Naive thymus-derived CD8-positive, alpha-beta T cell (primary cell): Measurements from ENCODE around the gene CHST8. TPM values are rescaled to one million over a fixed set of nuclear protein-coding genes. Genes with fewer than 3 reads are reported as not detected.

Experiments used
- ATAC-seq, 2 donors: fragments of 150-1000 bp; cut with Tn5 transposase in 1 of 2; sonication (Bioruptor Pico), chemical (Tn5 transposase) in 1 of 2; 1 replicate in 1 of 2; 2 replicates in 1 of 2; pipeline ENCODE4 v1.10.0; 2021; ENCODE audit warnings: mild to moderate bottlenecking in 2 of 2, moderate library complexity in 2 of 2
- POLR2A ChIA-PET: fragments of 350-600 bp; sonication (Branson Sonifier 250); formaldehyde crosslinking; loops from one replicate; lab custom pipeline; 2021; ENCODE audit warnings: antibody characterized with exemption; lab: Charles Lee
- DNase-seq, 10 donors: peaks; one replicate each; pipeline versions ENCODE4 v3.0.0 to v3.0.0-alpha.2; 2020 to 2022
- H3K27ac Mint-ChIP-seq, 10 donors: one replicate each; pipeline ENCODE4 v1.8.0; 2020 to 2022; ENCODE audit warnings: mild to moderate bottlenecking in 10 of 10, mixed read lengths in 10 of 10, moderate library complexity in 4 of 10, inconsistent platforms in 1 of 10
- H3K27me3 Mint-ChIP-seq, 5 donors: one replicate each; pipeline ENCODE4 v1.8.0; 2021 to 2022; ENCODE audit warnings: mixed read lengths in 5 of 5
- H3K36me3 Mint-ChIP-seq, 3 donors: one replicate each; pipeline ENCODE4 v1.8.0; 2020 to 2022; ENCODE audit warnings: mixed read lengths in 3 of 3, mild to moderate bottlenecking in 2 of 3, inconsistent platforms in 1 of 3
- H3K4me1 Mint-ChIP-seq, 4 donors: one replicate each; pipeline ENCODE4 v1.8.0; 2021 to 2022; ENCODE audit warnings: mixed read lengths in 4 of 4
- H3K4me3 Mint-ChIP-seq, 10 donors: one replicate each; pipeline ENCODE4 v1.8.0; 2020 to 2022; ENCODE audit warnings: mild to moderate bottlenecking in 10 of 10, mixed read lengths in 10 of 10, moderate library complexity in 6 of 10, inconsistent platforms in 1 of 10
- H3K9me3 Mint-ChIP-seq, 9 donors: one replicate each; pipeline ENCODE4 v1.8.0; 2020 to 2022; ENCODE audit warnings: mixed read lengths in 9 of 9, mild to moderate bottlenecking in 3 of 9, inconsistent platforms in 1 of 9, moderate library complexity in 1 of 9
- polyA plus RNA-seq, 3 donors: library from polyadenylated mRNA; unstranded; fragments of 300-500 nt; fragmentation: Illumina TruSeq; gene quantifications; one replicate each; pipeline ENCODE4 v1.2.3, GENCODE V29; 2021
- total RNA-seq, 8 experiments: library from RNA in 2 of 8; stranded (reverse) in 2 of 8; gene quantifications; one replicate each; pipeline ENCODE4 v1.2.3 and lab custom pipeline; 2021 to 2026

CHST8 gene
- total RNA-seq (not detected), polyA plus RNA-seq (not detected), total RNA-seq (lab: John Stamatoyannopoulos, UW) (0 reads per million in 6 experiments)

- H3K4me3 Mint-ChIP-seq, result no peak within 1 kb of the TSS
These were observed at the start of gene CHST8 for GRCh38 chr19:33621811-33622504. CHST8 (plus strand) TSS chr19:33621953; CDS start chr19:33689262, 67,309 bp downstream.

GRCh38 chr19:33572929-33573328 lies 48.8 kb upstream of the CHST8 start:
- Mint-ChIP-seq H3K27me3 (peaks cover 15 to 61% (median 32%) of the 10 kb centered on the region in 5 donors), H3K4me3 (no peak overlapping the region), H3K27ac (no peak overlapping the region), H3K9me3 (peaks cover 6 to 41% (median 17%) of the 10 kb centered on the region in 9 donors), H3K36me3 (peaks cover 0 to 19% (median 0%) of the 10 kb centered on the region in 3 donors), H3K4me1 (no peaks in the 10 kb centered on the region)
- ATAC-seq, result no peak
- no peak for DNase-seq
- POLR2A ChIA-PET, result no interaction called here

More at GRCh38 chr19:33621811-33622504, at the start of gene CHST8:
- Mint-ChIP-seq H3K27me3 (peaks cover 24 to 58% (median 39%) of the 10 kb centered on the region in 5 donors), H3K27ac (no peak within 1 kb of the TSS), H3K36me3 (no peaks in the 10 kb centered on the region), H3K4me1 (peaks cover 0 to 3% (median under 1%) of the 10 kb centered on the region in 4 donors), H3K9me3 (no peaks in the 10 kb centered on the region)
- POLR2A ChIA-PET, result no interaction called here
- no peak for ATAC-seq
- DNase-seq, result no peak

GRCh38 chr19:33574824-33575223 lies 46.9 kb upstream of the CHST8 start:
- H3K4me1 Mint-ChIP-seq, result no peaks in the 10 kb centered on the region
- POLR2A ChIA-PET, result no interaction called here
- H3K4me3 Mint-ChIP-seq, result no peak overlapping the region
- DNase-seq, result no peak
- no peak for ATAC-seq
- H3K27ac Mint-ChIP-seq, result no peak overlapping the region
- H3K36me3 Mint-ChIP-seq, result peaks cover 0 to 19% (median 0%) of the 10 kb centered on the region in 3 donors
- H3K27me3 Mint-ChIP-seq, result peaks cover 8 to 54% (median 22%) of the 10 kb centered on the region in 5 donors
- H3K9me3 Mint-ChIP-seq, result peaks cover 6 to 41% (median 17%) of the 10 kb centered on the region in 9 donors

DNA sequence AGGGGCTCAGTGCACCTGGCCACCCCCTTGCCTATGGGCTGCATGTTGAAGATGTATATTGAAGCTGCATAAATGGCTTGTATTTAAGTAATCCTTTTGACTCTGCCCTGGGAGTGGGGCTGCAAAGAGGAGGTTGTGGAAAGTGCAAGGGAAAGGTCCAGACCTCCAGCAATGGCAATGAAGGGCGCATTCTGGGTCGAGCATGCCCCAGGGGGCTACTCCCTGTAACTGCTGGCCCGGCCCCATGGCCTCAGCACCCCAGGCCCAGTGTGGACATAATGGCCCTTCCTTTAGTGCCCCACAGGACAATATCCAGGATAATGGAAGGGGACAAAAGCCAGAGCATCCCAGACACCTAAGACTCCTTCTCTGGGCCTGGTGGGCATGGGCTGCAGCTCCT lies 43.1 kb upstream of the CHST8 start:
- peaks cover 4 to 50% (median 31%) of the 10 kb centered on the region in 5 donors for H3K27me3 Mint-ChIP-seq
- POLR2A ChIA-PET, result no interaction called here
- peaks cover 0 to 14% (median 0%) of the 10 kb centered on the region in 3 donors for H3K36me3 Mint-ChIP-seq
- H3K4me1 Mint-ChIP-seq, result no peaks in the 10 kb centered on the region
- no peak overlapping the region for H3K4me3 Mint-ChIP-seq
- H3K27ac Mint-ChIP-seq, result no peak overlapping the region
- no peak for ATAC-seq
- DNase-seq, result no peak
- H3K9me3 Mint-ChIP-seq, result peaks cover 6 to 27% (median 15%) of the 10 kb centered on the region in 9 donors

DNA sequence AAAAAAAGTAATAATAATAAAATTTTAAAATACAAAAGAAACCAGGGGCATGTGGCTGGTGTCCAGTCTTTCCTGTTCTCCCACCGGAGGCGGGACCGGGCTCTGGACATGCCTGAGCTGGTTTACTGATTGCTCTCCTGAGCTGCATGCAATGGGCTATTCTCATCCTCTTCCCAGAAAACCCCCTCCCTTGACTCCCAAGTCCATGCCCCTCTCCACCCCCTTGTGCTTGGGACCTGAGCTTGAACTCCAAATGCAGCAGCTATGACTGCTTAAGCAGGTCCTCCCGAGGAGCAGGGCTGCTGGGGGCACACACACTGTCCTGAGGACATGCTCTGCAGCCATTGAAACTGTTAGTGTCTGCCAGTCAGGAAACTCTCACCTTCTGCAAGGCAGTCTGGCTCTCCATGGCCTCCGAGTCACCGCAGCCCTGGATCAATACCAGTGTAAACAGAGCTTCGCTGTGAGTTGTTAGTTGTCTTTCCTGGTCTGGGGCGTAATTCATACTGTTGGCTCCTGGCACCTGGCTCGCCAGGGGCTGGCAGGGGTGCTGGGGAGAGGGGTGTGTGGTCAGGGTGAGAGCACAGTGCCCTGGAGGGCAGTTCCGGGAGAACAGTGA lies 41.6 kb upstream of the CHST8 start:
- Mint-ChIP-seq H3K4me1 (no peaks in the 10 kb centered on the region), H3K9me3 (peaks cover 0 to 12% (median under 1%) of the 10 kb centered on the region in 9 donors), H3K4me3 (no peak overlapping the region), H3K27ac (no peak overlapping the region), H3K27me3 (peaks cover 4 to 44% (median 26%) of the 10 kb centered on the region in 5 donors), H3K36me3 (no peaks in the 10 kb centered on the region)
- ATAC-seq (no peak), DNase-seq (no peak)
- POLR2A ChIA-PET, result no interaction called here

- Mint-ChIP-seq H3K27ac (no peak overlapping the region), H3K9me3 (peaks cover 0 to 9% (median 0%) of the 10 kb centered on the region in 9 donors), H3K4me3 (no peak overlapping the region), H3K4me1 (no peaks in the 10 kb centered on the region), H3K36me3 (no peaks in the 10 kb centered on the region), H3K27me3 (peaks cover 4 to 44% (median 26%) of the 10 kb centered on the region in 5 donors)
- ATAC-seq, result no peak
- no peak for DNase-seq
- POLR2A ChIA-PET, result no interaction called here
These were observed 41.1 kb upstream of the CHST8 start for GRCh38 chr19:33580645-33581037.

GRCh38 chr19:33582914-33583313 lies 38.8 kb upstream of the CHST8 start:
- H3K9me3 Mint-ChIP-seq, result peaks cover 0 to 19% (median 14%) of the 10 kb centered on the region in 9 donors
- H3K27me3 Mint-ChIP-seq, result peaks cover 4 to 44% (median 24%) of the 10 kb centered on the region in 5 donors
- no peak for DNase-seq
- H3K27ac Mint-ChIP-seq, result no peak overlapping the region
- peaks cover 0 to 12% (median 0%) of the 10 kb centered on the region in 3 donors for H3K36me3 Mint-ChIP-seq
- POLR2A ChIA-PET, result no interaction called here
- no peak for ATAC-seq
- no peak overlapping the region for H3K4me3 Mint-ChIP-seq
- no peaks in the 10 kb centered on the region for H3K4me1 Mint-ChIP-seq

GRCh38 chr19:33587150-33587549 lies 34.6 kb upstream of the CHST8 start:
- Mint-ChIP-seq H3K36me3 (peaks cover 0 to 23% (median 0%) of the 10 kb centered on the region in 3 donors), H3K27me3 (peaks cover 4 to 14% (median 7%) of the 10 kb centered on the region in 5 donors), H3K9me3 (peaks cover 0 to 44% (median 23%) of the 10 kb centered on the region in 9 donors), H3K27ac (no peak overlapping the region), H3K4me3 (no peak overlapping the region), H3K4me1 (no peaks in the 10 kb centered on the region)
- POLR2A ChIA-PET, result no interaction called here
- DNase-seq (no peak), ATAC-seq (no peak)

DNA sequence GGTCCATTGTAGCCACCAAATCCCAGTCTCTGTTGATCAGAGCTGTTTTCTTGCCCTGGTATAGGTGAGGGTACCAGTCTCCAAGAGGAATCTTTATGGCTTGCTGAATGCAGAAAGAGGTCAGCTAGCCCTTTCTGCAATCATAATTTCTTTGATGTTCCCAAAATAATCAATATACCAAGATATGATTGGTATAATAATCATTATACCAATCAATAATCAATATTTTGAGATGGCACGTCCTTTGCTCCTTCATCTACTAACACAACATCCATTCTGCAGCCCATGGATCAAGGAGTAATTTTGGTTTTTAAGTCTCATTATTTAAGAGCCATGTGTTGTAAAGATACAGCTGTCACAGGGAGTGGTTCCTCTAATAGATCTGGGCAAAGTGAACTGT lies 31.5 kb upstream of the CHST8 start:
- Mint-ChIP-seq H3K27ac (no peak overlapping the region), H3K4me1 (no peaks in the 10 kb centered on the region), H3K4me3 (no peak overlapping the region), H3K9me3 (peaks cover 8 to 57% (median 29%) of the 10 kb centered on the region in 9 donors), H3K36me3 (peaks cover 0 to 23% (median 0%) of the 10 kb centered on the region in 3 donors), H3K27me3 (peaks cover 6 to 24% (median 15%) of the 10 kb centered on the region in 5 donors)
- DNase-seq (no peak), ATAC-seq (no peak)
- POLR2A ChIA-PET, result no interaction called here

GRCh38 chr19:33595783-33596182 lies 26.0 kb upstream of the CHST8 start:
- Mint-ChIP-seq H3K4me3 (no peak overlapping the region), H3K27ac (no peak overlapping the region), H3K27me3 (peaks cover 19 to 59% (median 27%) of the 10 kb centered on the region in 5 donors), H3K4me1 (no peaks in the 10 kb centered on the region), H3K36me3 (peaks cover 0 to 14% (median 0%) of the 10 kb centered on the region in 3 donors), H3K9me3 (peaks cover 5 to 51% (median 19%) of the 10 kb centered on the region in 9 donors)
- ATAC-seq, result no peak
- DNase-seq, result no peak
- POLR2A ChIA-PET, result no interaction called here

DNA sequence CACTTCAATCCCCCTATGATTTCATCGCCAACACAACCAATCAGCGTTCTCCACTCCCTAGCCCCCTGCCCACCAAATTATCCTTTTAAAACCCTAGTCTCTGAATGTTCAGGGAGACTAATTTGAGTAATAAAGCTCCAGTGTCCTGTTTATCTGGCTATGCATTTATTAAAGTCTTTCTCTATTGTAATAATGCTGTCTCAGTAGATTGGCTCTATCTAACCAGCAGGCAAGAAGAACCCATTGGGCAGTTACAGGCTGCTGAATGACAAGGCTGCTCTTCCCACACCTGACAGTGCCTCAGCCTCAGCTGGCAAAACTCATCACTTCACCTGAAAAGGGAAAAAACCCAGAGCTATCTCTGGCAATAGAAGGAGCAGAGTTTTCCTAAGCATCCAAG lies 20.2 kb upstream of the CHST8 start:
- no peak for ATAC-seq

DNA sequence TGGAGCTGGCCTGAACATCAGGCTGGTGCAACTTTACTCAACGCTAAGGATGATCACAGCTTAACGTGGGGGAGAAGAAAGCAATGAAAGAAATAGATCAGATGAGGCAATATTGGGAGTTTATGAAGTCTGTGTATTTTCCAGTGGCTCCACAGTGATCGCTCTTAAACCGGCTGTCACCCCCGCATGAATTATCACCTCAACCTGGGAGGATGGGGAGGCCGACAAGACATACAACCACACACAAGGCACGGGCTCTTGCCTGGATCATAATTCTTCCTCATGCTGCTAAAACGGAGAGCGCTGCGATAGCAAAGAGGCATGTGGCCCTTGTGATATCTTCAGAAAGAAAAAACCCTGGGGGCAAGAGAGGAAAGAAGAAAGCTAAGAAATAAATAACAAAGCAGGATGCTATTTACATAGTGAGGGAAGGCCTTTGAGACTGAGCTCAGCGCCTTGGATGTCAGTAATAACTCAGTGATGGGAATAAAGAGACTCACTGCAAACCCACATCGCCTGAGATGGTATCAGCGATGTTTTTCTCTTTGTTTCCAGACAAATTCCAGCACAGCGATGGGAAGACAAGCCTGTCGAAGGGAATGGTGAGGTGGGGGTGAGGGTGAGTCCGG lies 19.1 kb upstream of the CHST8 start:
- H3K36me3 Mint-ChIP-seq, result peaks cover 0 to 29% (median 8%) of the 10 kb centered on the region in 3 donors
- no peak for ATAC-seq
- POLR2A ChIA-PET, result no interaction called here
- no peak for DNase-seq
- H3K9me3 Mint-ChIP-seq, result peaks cover 9 to 62% (median 44%) of the 10 kb centered on the region in 9 donors
- peaks cover 6 to 49% (median 29%) of the 10 kb centered on the region in 5 donors for H3K27me3 Mint-ChIP-seq
- peak overlapping the region in 1 of 10 donors; percentile 0 for H3K4me3 Mint-ChIP-seq
- H3K4me1 Mint-ChIP-seq, result peaks cover 0 to 2% (median 0%) of the 10 kb centered on the region in 4 donors
- H3K27ac Mint-ChIP-seq, result peak overlapping the region in 1 of 10 donors; percentile 25

More for the DNA sequence above, 20.2 kb upstream of the CHST8 start:
- H3K36me3 Mint-ChIP-seq, result peaks cover 0 to 32% (median 8%) of the 10 kb centered on the region in 3 donors
- no peak for DNase-seq
- peaks cover 9 to 67% (median 43%) of the 10 kb centered on the region in 9 donors for H3K9me3 Mint-ChIP-seq
- POLR2A ChIA-PET, result no interaction called here
- no peak overlapping the region for H3K27ac Mint-ChIP-seq
- peaks cover 6 to 47% (median 28%) of the 10 kb centered on the region in 5 donors for H3K27me3 Mint-ChIP-seq
- no peak overlapping the region for H3K4me3 Mint-ChIP-seq
- peaks cover 0 to 2% (median 0%) of the 10 kb centered on the region in 4 donors for H3K4me1 Mint-ChIP-seq
